Peyer's patch (tissue), 4 donors: ENCODE results near the gene ACTN4. TPM values are rescaled to one million over a fixed set of nuclear protein-coding genes. Genes with fewer than 3 reads are reported as not detected.

Experiments
- DNase-seq, 3 donors: peaks; one replicate each; pipeline ENCODE4 v3.0.0-alpha.2; 2017 to 2019
- H3K27ac ChIP-seq, 4 donors: fragments of 200-600 bp; sonication (generic); one replicate each; pipeline ENCODE4 v1.5.1; 2016 to 2019
- H3K27me3 ChIP-seq, 2 donors: fragments of 200-600 bp; sonication (generic); one replicate each; pipeline ENCODE4 v1.5.1; 2019
- H3K36me3 ChIP-seq, 3 donors: fragments of 200-600 bp; sonication (generic); one replicate each; pipeline ENCODE4 v1.5.1; 2016 to 2019
- H3K4me1 ChIP-seq, 4 donors: fragments of 200-600 bp; sonication (generic); one replicate each; pipeline ENCODE4 v1.5.1; 2016 to 2019
- H3K4me3 ChIP-seq, 4 donors: fragments of 200-600 bp; sonication (generic); 1 replicate in 3 of 4; 2 replicates in 1 of 4; pipeline ENCODE4 v1.5.1; 2016 to 2019; ENCODE audit warnings: mild to moderate bottlenecking in 1 of 4
- H3K9me3 ChIP-seq, 4 donors: fragments of 200-600 bp; sonication (generic); one replicate each; pipeline ENCODE4 v1.5.1; 2016 to 2019; ENCODE audit warnings: mild to moderate bottlenecking in 1 of 4
- CTCF ChIP-seq, 6 experiments: fragments of 450-650 bp in 4 of 6; fragments of 200-600 bp in 2 of 6; sonication (generic) in 1 of 6; IDR thresholded peaks; one replicate each; pipeline ENCODE4 v1.5.1; 2017 to 2019; ENCODE audit warnings: antibody characterized with exemption in 6 of 6, mild to moderate bottlenecking in 3 of 6, moderate library complexity in 1 of 6
- POLR2A ChIP-seq, 2 donors: fragments of 450-650 bp; IDR thresholded peaks; one replicate each; pipeline ENCODE4 v1.5.1; 2017; ENCODE audit warnings: antibody characterized with exemption in 2 of 2, mild to moderate bottlenecking in 2 of 2, moderate library complexity in 2 of 2
- total RNA-seq, 4 donors: library from RNA; depleted of rRNA; stranded (reverse); fragments of >200 nt; gene quantifications; one replicate each; pipeline ENCODE4 v1.1.0, GENCODE V29; 2016

ACTN4 gene
- total RNA-seq, 4 donors from 2014 or later: 360 to 1,049 (median 814) TPM

DNA sequence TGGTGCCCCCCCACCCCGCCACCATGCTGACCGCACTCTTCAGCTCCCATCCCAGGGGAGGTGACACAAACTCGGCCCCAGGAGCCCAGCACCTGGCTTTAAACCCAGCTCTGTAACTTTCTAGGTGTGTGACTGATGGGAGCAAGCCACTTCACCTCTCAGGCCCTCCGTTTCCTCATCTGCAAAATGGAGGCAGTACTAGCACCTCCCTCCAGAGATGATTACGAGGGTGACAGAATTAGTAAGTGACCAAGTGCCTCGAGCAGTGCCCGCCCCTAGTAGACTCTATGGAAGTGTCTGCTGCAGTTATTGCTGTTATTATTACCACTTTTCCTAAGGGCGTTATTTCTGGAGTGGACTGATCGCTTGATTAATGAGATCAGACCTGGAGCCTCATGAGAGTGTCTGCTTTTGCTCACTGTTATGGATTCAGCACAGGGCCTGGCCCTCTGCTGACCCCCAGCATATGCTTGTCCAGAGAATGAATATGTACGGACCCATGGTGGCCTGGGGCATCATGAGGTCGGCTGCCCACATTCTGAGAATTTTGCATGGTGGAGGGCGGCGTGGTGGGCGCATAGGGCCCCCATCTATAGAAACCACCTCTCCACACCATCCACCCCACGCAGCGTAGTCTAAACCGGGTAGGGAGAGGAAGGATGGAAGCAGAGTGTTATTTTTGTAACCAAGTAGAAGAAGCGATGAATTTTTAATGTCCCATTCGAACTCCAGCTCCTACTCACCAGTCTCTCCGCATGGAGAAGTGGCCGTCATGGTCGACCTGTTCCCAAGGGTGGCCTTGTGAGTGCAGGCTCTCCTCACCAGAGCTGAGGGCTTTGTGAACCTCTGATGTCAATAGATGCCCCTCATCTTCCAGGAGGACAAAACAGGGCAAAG, 48.6 kb downstream of the ACTN4 start:
- peaks cover 0 to 31% (median 0%) of the 10 kb centered on the region in 3 donors for H3K36me3 ChIP-seq
- H3K27me3 ChIP-seq: no peaks in the 10 kb centered on the region
- TF ChIP-seq POLR2A (IDR thresholded peaks at IDR 0.05): no peak
- TF ChIP-seq CTCF (IDR thresholded peaks at IDR 0.05): no peak
- H3K4me1 ChIP-seq: peaks cover 20 to 98% (median 38%) of the 10 kb centered on the region in 4 donors
- peak overlapping the region; percentile 54 to 96 (median 74) for H3K27ac ChIP-seq
- H3K9me3 ChIP-seq: no peaks in the 10 kb centered on the region
- no peak overlapping the region for H3K4me3 ChIP-seq
- DNase-seq: no peak

DNA sequence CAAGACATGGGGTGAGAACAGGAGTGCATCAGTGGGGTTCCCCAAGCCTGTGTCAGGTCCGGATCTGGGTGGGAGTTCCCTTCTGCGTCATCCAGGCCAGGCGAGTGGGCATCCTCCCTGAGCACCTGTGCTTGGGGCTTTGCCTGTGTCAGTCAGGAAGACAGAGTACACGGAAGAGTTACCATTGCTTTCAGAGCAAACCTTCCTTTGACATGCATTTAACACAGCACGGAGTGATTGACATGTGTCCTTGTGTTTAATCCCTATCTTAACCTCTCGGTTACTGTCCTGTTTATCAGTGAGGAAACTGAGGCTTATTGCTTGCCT, 49.2 kb downstream of the ACTN4 start:
- Histone ChIP-seq H3K27ac (peak overlapping the region in 2 of 4 donors; percentile 89 to 96), H3K36me3 (peaks cover 0 to 37% (median 0%) of the 10 kb centered on the region in 3 donors), H3K27me3 (no peaks in the 10 kb centered on the region), H3K9me3 (no peaks in the 10 kb centered on the region), H3K4me1 (peaks cover 22 to 100% (median 40%) of the 10 kb centered on the region in 4 donors), H3K4me3 (no peak overlapping the region)
- TF ChIP-seq POLR2A (IDR thresholded peaks at IDR 0.05): no peak
- TF ChIP-seq CTCF (IDR thresholded peaks at IDR 0.05): no peak
- no peak for DNase-seq

DNA sequence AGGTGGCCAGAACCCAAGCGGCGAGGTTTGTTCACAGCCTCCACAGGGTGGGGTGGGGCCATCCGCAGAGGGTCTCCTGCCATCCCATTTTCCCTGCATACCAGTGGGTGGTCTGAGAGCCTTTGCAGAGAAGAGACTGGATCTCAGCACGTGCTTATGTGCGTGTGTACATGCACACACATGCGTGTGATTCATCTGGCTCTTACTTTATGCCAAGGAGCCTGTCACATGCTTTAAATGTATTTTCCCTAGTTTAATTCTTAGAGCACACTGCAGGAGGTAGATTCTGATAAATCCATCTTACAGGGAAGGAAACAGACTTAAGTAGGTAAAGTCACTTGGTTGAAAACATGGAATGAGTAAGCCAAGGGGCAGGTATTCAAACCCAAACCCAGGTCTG, 49.7 kb downstream of the ACTN4 start:
- Histone ChIP-seq H3K27ac (peak overlapping the region; percentile 15 to 96 (median 64)), H3K36me3 (peaks cover 0 to 36% (median 0%) of the 10 kb centered on the region in 3 donors), H3K9me3 (no peaks in the 10 kb centered on the region), H3K27me3 (no peaks in the 10 kb centered on the region), H3K4me3 (no peak overlapping the region), H3K4me1 (peaks cover 23 to 100% (median 37%) of the 10 kb centered on the region in 4 donors)
- TF ChIP-seq CTCF (IDR thresholded peaks at IDR 0.05): no peak
- TF ChIP-seq POLR2A (IDR thresholded peaks at IDR 0.05): no peak
- no peak for DNase-seq

DNA sequence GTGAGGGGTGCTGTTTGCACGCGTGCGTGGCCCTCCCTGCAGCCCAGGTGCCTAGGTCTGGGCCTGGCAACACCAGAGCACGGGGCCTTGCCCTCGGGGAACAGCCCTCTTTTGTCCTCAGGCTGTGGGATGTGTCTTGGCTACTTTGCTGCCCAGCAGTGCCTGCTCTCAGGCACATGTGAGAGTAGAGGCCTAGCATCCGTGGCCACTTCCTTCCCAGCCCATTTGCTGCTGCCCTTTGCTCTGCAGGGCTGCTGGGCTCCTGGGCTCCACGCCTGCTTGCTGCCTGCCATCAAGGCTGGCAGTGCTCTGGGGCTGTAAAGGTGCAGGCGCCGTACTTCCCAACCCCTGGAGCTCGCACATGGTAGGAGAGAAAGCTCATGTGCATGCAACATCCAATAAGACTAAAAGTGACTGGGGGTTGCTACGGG, 50.2 kb downstream of the ACTN4 start:
- Histone ChIP-seq H3K9me3 (no peaks in the 10 kb centered on the region), H3K27me3 (no peaks in the 10 kb centered on the region), H3K4me1 (peaks cover 23 to 100% (median 35%) of the 10 kb centered on the region in 4 donors), H3K27ac (peak overlapping the region; percentile 15 to 96 (median 64)), H3K4me3 (no peak overlapping the region), H3K36me3 (peaks cover 0 to 36% (median 0%) of the 10 kb centered on the region in 3 donors)
- TF ChIP-seq CTCF (IDR thresholded peaks at IDR 0.05) (no peak), POLR2A (IDR thresholded peaks at IDR 0.05) (peak in 1 of 2 donors; percentile 40)
- peak in 2 of 3 donors; percentile 65 to 75 for DNase-seq

DNA sequence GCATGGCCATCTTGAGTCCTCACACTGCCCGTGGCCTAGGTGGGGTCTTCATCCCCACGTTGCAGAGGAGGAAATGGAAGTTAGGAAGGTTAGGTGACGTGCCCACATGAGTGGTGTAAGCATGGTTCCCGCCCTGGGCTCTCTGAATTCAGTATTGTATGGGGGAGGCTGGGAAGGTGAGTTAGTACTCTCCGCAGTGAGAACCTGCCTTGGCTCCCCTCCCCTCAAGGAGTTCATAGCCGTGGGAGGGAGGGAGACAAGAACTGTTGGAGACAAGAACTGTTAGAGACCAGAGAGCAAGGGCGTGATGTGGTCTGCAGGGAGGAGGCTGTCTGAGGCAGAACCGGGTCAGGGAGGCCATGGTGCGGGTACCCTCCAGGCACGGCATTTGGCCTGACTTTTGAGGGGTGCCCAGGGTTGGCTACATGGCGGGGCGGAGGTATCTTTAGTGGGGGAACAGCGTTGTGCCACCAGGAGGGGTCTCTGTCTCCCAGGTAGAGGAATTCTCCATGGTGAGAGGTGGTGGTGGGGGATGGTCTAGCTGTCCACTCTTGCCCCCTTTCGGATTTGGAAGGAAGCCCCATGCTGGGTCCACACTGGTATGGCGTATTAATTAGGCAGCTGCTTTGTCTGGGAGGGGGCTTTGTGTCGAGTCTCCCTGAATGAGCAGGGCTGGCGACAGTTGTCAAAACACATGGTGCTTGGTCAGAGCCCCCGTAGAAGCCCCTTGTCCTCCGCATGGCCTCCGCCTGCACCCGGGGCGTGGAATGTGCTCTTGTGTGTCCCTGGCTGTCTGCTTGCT, 51.0 kb downstream of the ACTN4 start:
- Histone ChIP-seq H3K4me3 (no peak overlapping the region), H3K4me1 (peaks cover 16 to 93% (median 31%) of the 10 kb centered on the region in 4 donors), H3K27me3 (no peaks in the 10 kb centered on the region), H3K9me3 (no peaks in the 10 kb centered on the region), H3K36me3 (peaks cover 0 to 42% (median 0%) of the 10 kb centered on the region in 3 donors), H3K27ac (peak overlapping the region; percentile 0 to 96 (median 64))
- no peak for TF ChIP-seq CTCF (IDR thresholded peaks at IDR 0.05)
- TF ChIP-seq POLR2A (IDR thresholded peaks at IDR 0.05): no peak
- no peak for DNase-seq
